OCI-LY1 (cell line): ENCODE results near the gene RSPH9.

Source experiments
- H2AFZ ChIP-seq: fragments of 200-600 bp; sonication (generic), shearing (Covaris generic); 2 replicates; pipeline ENCODE4 v1.6.0; 2014; ENCODE audit warnings: antibody characterized with exemption, mild to moderate bottlenecking, low read length
- H3F3A ChIP-seq: fragments of 200-600 bp; sonication (generic), shearing (Covaris generic); 2 replicates; pipeline ENCODE4 v1.6.0; 2014; ENCODE audit warnings: mild to moderate bottlenecking, antibody characterized with exemption, low read length, moderate library complexity; ENCODE audit not compliant: insufficient read depth
- H3K27ac ChIP-seq: fragments of 200-600 bp; sonication (generic); 2 replicates; pipeline ENCODE4 v1.5.1; 2014; ENCODE audit warnings: low read length, mixed run types, mild to moderate bottlenecking, low read depth; ENCODE audit not compliant: poor library complexity, severe bottlenecking
- H3K27me3 ChIP-seq: fragments of 200-600 bp; sonication (generic); 2 replicates; pipeline ENCODE4 v1.6.0; 2014; ENCODE audit warnings: antibody characterized with exemption, mild to moderate bottlenecking, low read length, moderate library complexity; ENCODE audit not compliant: insufficient read depth
- H3K36me3 ChIP-seq: fragments of 200-600 bp; sonication (generic); 2 replicates; pipeline ENCODE4 v1.6.1; 2014; ENCODE audit warnings: mild to moderate bottlenecking, antibody characterized with exemption, low read length, moderate library complexity, mixed read lengths; ENCODE audit not compliant: insufficient read depth
- H3K4me1 ChIP-seq: fragments of 200-600 bp; sonication (generic); 2 replicates; pipeline ENCODE4 v1.5.1; 2014; ENCODE audit warnings: mild to moderate bottlenecking, low read length, moderate library complexity; ENCODE audit not compliant: insufficient read depth, severe bottlenecking
- H3K4me2 ChIP-seq: fragments of 200-600 bp; sonication (generic), shearing (Covaris generic); 2 replicates; pipeline ENCODE4 v1.6.1; 2014; ENCODE audit warnings: low read length
- H3K4me3 ChIP-seq: fragments of 200-600 bp; sonication (generic); 2 replicates; pipeline ENCODE4 v1.5.1; 2014; ENCODE audit warnings: low read length, low read depth, mild to moderate bottlenecking, mixed read lengths; ENCODE audit not compliant: poor library complexity, severe bottlenecking
- H3K79me2 ChIP-seq: fragments of 200-600 bp; shearing (Covaris generic); 2 replicates; pipeline ENCODE4 v1.6.1; 2016; ENCODE audit warnings: mixed run types, low read length, mixed read lengths; ENCODE audit not compliant: insufficient read depth
- H3K9ac ChIP-seq: fragments of 200-600 bp; sonication (generic), shearing (Covaris generic); 2 replicates; pipeline ENCODE4 v1.6.1; 2014; ENCODE audit warnings: mild to moderate bottlenecking, low read length, mixed read lengths
- H3K9me2 ChIP-seq: fragments of 200-600 bp; sonication (generic), shearing (Covaris generic); 2 replicates; pipeline ENCODE4 v1.6.1; 2014; ENCODE audit warnings: low read depth, mild to moderate bottlenecking, low read length, mixed read lengths
- H3K9me3 ChIP-seq: fragments of 200-600 bp; shearing (Covaris generic); 2 replicates; pipeline ENCODE4 v1.6.1; 2014; ENCODE audit warnings: low read length, mixed read lengths
- H4K20me1 ChIP-seq: fragments of 200-600 bp; sonication (generic), shearing (Covaris generic); 2 replicates; pipeline ENCODE4 v1.6.0; 2016; ENCODE audit warnings: mild to moderate bottlenecking, low read length; ENCODE audit not compliant: insufficient read depth
- CTCF ChIP-seq: fragments of 200-600 bp; sonication (generic), shearing (Covaris generic); IDR thresholded peaks from 2 replicates; pipeline ENCODE4 v1.5.1; 2017; ENCODE audit warnings: mild to moderate bottlenecking, antibody characterized with exemption, low read length, moderate library complexity, mixed read lengths
- EZH2 ChIP-seq: fragments of 200-600 bp; sonication (generic), shearing (Covaris generic); IDR thresholded peaks from 2 replicates; pipeline ENCODE4 v1.8.0; 2017; ENCODE audit warnings: borderline replicate concordance, mixed run types, mild to moderate bottlenecking, antibody characterized with exemption, low read length, moderate library complexity, mixed read lengths

RSPH9 gene

GRCh38 chr6:43621836-43622180 lies 23.0 kb upstream of the RSPH9 start:
- no peaks in the 10 kb centered on the region for H3F3A ChIP-seq
- H2AFZ ChIP-seq = no peak overlapping the region
- H3K4me1 ChIP-seq = peaks cover under 1% of the 10 kb centered on the region
- H3K27me3 ChIP-seq = no peaks in the 10 kb centered on the region
- no peak overlapping the region for H3K27ac ChIP-seq
- no peaks in the 10 kb centered on the region for H4K20me1 ChIP-seq
- no peak overlapping the region for H3K9ac ChIP-seq
- H3K9me3 ChIP-seq = no peaks in the 10 kb centered on the region
- no peaks in the 10 kb centered on the region for H3K9me2 ChIP-seq
- no peak overlapping the region for H3K4me2 ChIP-seq
- no peak overlapping the region for H3K4me3 ChIP-seq
- no peak for TF ChIP-seq CTCF
- no peak for TF ChIP-seq EZH2
- H3K36me3 ChIP-seq = peaks cover 91% of the 10 kb centered on the region
- H3K79me2 ChIP-seq = no peaks in the 10 kb centered on the region

GRCh38 chr6:43622541-43622940 lies 22.3 kb upstream of the RSPH9 start:
- Histone ChIP-seq H3K36me3 (peaks cover 89% of the 10 kb centered on the region), H3K4me3 (no peak overlapping the region), H3K79me2 (no peaks in the 10 kb centered on the region), H3K9me3 (no peaks in the 10 kb centered on the region), H3F3A (no peaks in the 10 kb centered on the region), H3K4me2 (no peak overlapping the region), H3K4me1 (peaks cover 8% of the 10 kb centered on the region), H3K27me3 (no peaks in the 10 kb centered on the region), H3K9ac (no peak overlapping the region), H3K9me2 (no peaks in the 10 kb centered on the region), H4K20me1 (no peaks in the 10 kb centered on the region), H2AFZ (no peak overlapping the region), H3K27ac (no peak overlapping the region)
- TF ChIP-seq EZH2 = no peak
- TF ChIP-seq CTCF = no peak

GRCh38 chr6:43623880-43624785 lies 20.7 kb upstream of the RSPH9 start:
- peaks cover 13% of the 10 kb centered on the region for H3K4me1 ChIP-seq
- H3K27ac ChIP-seq = no peak overlapping the region
- H3K9ac ChIP-seq = no peak overlapping the region
- H3K9me3 ChIP-seq = no peaks in the 10 kb centered on the region
- TF ChIP-seq CTCF (no peak), EZH2 (no peak)
- H3K36me3 ChIP-seq = peaks cover 75% of the 10 kb centered on the region
- no peak overlapping the region for H3K4me2 ChIP-seq
- H3F3A ChIP-seq = no peaks in the 10 kb centered on the region
- no peak overlapping the region for H3K4me3 ChIP-seq
- no peaks in the 10 kb centered on the region for H3K79me2 ChIP-seq
- no peaks in the 10 kb centered on the region for H3K9me2 ChIP-seq
- no peaks in the 10 kb centered on the region for H3K27me3 ChIP-seq
- H4K20me1 ChIP-seq = no peaks in the 10 kb centered on the region
- no peak overlapping the region for H2AFZ ChIP-seq
